ENCODE measurements around the gene SLC44A1. TPM values are rescaled to one million over a fixed set of nuclear protein-coding genes. Genes with fewer than 3 reads are reported as not detected.

Gene SLC44A1
- total and polyA plus RNA-seq, 12 donors, result 6.8 to 73.1 (median 36.3) TPM

GRCh38 chr9:105206821-105207699 lies 37.4 kb upstream of the SLC44A1 start:
- 72 to 83% (median 79%) methylated on average over 6 of the region's 6 CpGs for WGBS, 4 donors
- H3K4me1 ChIP-seq (replicated peaks in 1 of 2), result peaks cover 0 to 5% of the 10 kb centered on the region in 2 donors
- no peaks in the 10 kb centered on the region for H3K27me3 ChIP-seq
- no peak overlapping the region for H3K4me3 ChIP-seq
- no peaks in the 10 kb centered on the region for H3K36me3 ChIP-seq (replicated peaks in 1 of 2)
- no peak for TF ChIP-seq CTCF (IDR thresholded peaks at IDR 0.05)
- no peak for TF ChIP-seq POLR2A (IDR thresholded peaks at IDR 0.05)
- DNase-seq, result no peak
- H3K9me3 ChIP-seq (replicated peaks in 1 of 3), result no peaks in the 10 kb centered on the region
- peak overlapping the region in 1 of 5 donors; percentile 80 for H3K27ac ChIP-seq
- intact Hi-C loops (cut with DNase I), result no loop called here

GRCh38 chr9:105216440-105217178 lies 27.8 kb upstream of the SLC44A1 start:
- 26 to 41% (median 33%) methylated on average over 4 of the region's 4 CpGs for WGBS, 4 donors
- peaks cover 4 to 12% of the 10 kb centered on the region in 2 donors for H3K4me1 ChIP-seq (replicated peaks in 1 of 2)
- no peaks in the 10 kb centered on the region for H3K27me3 ChIP-seq
- no peaks in the 10 kb centered on the region for H3K36me3 ChIP-seq (replicated peaks in 1 of 2)
- TF ChIP-seq CTCF (IDR thresholded peaks at IDR 0.05), result no peak
- TF ChIP-seq POLR2A (IDR thresholded peaks at IDR 0.05), result no peak
- intact Hi-C loops (cut with DNase I), result no loop called here
- H3K4me3 ChIP-seq, result no peak overlapping the region
- H3K9me3 ChIP-seq (replicated peaks in 1 of 3), result no peaks in the 10 kb centered on the region
- peak overlapping the region in 2 of 5 donors; percentile 14 for H3K27ac ChIP-seq
- DNase-seq, result peak; percentile 63 to 87 (median 82)

- Histone ChIP-seq H3K27ac (no peak overlapping the region), H3K36me3 (replicated peaks in 1 of 2) (no peaks in the 10 kb centered on the region), H3K4me1 (replicated peaks in 1 of 2) (peaks cover 4 to 12% of the 10 kb centered on the region in 2 donors), H3K27me3 (no peaks in the 10 kb centered on the region), H3K4me3 (no peak overlapping the region), H3K9me3 (replicated peaks in 1 of 3) (peaks cover 0 to 5% (median 0%) of the 10 kb centered on the region in 3 donors)
- TF ChIP-seq POLR2A (IDR thresholded peaks at IDR 0.05), result no peak
- no peak for TF ChIP-seq CTCF (IDR thresholded peaks at IDR 0.05)
- DNase-seq, result no peak
- 81 to 92% (median 86%) methylated on average over 5 of the region's 5 CpGs for WGBS, 4 donors
- intact Hi-C loops (cut with DNase I), result no loop called here
These were observed 25.8 kb upstream of the SLC44A1 start for GRCh38 chr9:105218673-105219072.

- TF ChIP-seq CTCF (IDR thresholded peaks at IDR 0.05) (no peak), POLR2A (IDR thresholded peaks at IDR 0.05) (no peak)
- Histone ChIP-seq H3K36me3 (replicated peaks in 1 of 2) (no peaks in the 10 kb centered on the region), H3K27me3 (no peaks in the 10 kb centered on the region), H3K9me3 (replicated peaks in 1 of 3) (peaks cover 0 to 12% (median 0%) of the 10 kb centered on the region in 3 donors), H3K4me3 (no peak overlapping the region), H3K27ac (no peak overlapping the region), H3K4me1 (replicated peaks in 1 of 2) (peaks cover 4 to 12% of the 10 kb centered on the region in 2 donors)
- intact Hi-C loops (cut with DNase I), result no loop called here
- no peak for DNase-seq
- WGBS, 4 donors, result 47 to 78% (median 61%) methylated on average over 1 of the region's 1 CpG
These were observed 25.1 kb upstream of the SLC44A1 start for GRCh38 chr9:105219291-105219805.

Data from adrenal gland (tissue), 12 donors.